ENCODE data around the gene ATXN1. TPM values are rescaled to one million over a fixed set of nuclear protein-coding genes. Genes with fewer than 3 reads are reported as not detected.

Gene ATXN1
- total and polyA plus RNA-seq, 2 of the 13 experiments (the other 11 are each of a cell fraction or from before 2014, with no cell fraction given), result 20.7 to 39.5 TPM

DNA sequence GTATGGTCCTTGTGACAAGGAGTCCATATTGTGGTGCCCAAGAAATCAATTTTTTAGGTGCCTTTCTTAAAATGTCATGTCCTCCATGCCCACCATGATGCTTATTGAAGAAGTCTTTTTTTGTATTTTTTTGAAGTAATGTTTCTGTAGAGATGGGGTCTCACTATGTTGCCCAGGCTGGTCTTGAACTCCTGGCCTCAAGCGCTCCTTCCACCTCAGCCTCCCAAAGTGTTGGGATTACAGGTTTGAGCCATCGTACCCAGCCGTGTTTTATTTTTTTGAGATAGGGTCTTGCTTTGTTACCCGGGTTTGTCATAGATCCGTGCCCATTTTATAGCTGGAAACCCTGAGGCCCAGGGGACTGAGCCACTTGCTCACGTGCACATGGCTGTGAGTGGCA lies 238.3 kb downstream of the ATXN1 start (continued):
- TF ChIP-seq, protein P1, sequence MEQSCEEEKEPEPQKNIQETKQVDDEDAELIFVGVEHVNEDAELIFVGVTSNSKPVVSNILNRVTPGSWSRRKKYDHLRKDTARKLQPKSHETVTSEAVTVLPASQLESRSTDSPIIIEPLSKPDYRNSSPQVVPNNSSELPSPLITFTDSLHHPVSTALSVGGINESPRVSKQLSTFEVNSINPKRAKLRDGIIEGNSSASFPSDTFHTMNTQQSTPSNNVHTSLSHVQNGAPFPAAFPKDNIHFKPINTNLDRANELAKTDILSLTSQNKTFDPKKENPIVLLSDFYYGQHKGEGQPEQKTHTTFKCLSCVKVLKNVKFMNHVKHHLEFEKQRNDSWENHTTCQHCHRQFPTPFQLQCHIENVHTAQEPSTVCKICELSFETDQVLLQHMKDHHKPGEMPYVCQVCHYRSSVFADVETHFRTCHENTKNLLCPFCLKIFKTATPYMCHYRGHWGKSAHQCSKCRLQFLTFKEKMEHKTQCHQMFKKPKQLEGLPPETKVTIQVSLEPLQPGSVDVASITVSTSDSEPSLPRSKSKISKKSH (CRISPR knock-in tag; IDR thresholded peaks at IDR 0.05; ENCODE audit: borderline replicate concordance), result no peak
- TF ChIP-seq ZNF121 (CRISPR knock-in tag; IDR thresholded peaks at IDR 0.05) (peak; percentile 55; the same call in 1 of the 2 replicates), PPARG (CRISPR knock-in tag; conservative IDR thresholded peaks at IDR 0.05) (no peak)

DNA sequence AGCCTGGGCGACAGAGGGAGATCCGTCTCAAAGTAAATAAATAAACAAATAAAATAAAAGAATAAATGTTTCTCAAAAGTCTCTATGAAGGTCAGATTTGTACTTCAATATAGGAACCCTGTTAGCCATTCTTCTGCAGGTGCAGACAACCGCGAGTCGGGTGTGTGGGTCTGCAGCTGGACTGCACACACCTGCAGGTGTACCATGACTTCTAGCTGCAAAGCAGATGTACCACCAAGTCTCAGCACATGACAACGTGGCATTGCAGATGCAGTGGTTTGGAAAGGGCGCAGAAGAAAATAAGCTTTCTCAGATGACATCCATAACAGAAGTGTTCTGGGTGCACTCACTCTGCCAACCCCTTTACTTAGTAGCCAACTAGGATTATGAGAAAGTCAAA lies 239.7 kb downstream of the ATXN1 start:
- intact Hi-C loops (cut with micrococcal nuclease; ENCODE audit: unreplicated experiment), result no loop called here
- Histone ChIP-seq H3K9me3 (ENCODE audit: low read length) (no peaks in the 10 kb centered on the region), H3K9ac (ENCODE audit: insufficient read depth, low read depth, low read length) (no peak overlapping the region), H3K4me1 (ENCODE audit: insufficient read depth, low read length) (peaks cover 22% of the 10 kb centered on the region), H2AFZ (ENCODE audit: low read length) (no peak overlapping the region), H4K20me1 (ENCODE audit: insufficient read depth, low read length) (no peaks in the 10 kb centered on the region; the same call in 1 of the 2 replicates), H3K79me2 (ENCODE audit: insufficient read depth, low read length) (no peaks in the 10 kb centered on the region), H3K27me3 (ENCODE audit: control insufficient read depth in 1 of 2, insufficient read depth in 2 of 2, low read length in 2 of 2) (no peaks in the 10 kb centered on the region), H3K27ac (ENCODE audit: extremely low read length, insufficient read depth, low read length) (no peak overlapping the region), H3K4me3 (replicated peaks in 1 of 3; ENCODE audit: insufficient read depth in 1 of 3, low read depth in 2 of 3, low read length in 3 of 3) (no peak overlapping the region), H3K36me3 (replicated peaks in 1 of 2; ENCODE audit: control insufficient read depth in 1 of 2, insufficient read depth in 2 of 2, low read length in 2 of 2) (peaks cover 1 to 26% of the 10 kb centered on the region in 2 experiments; a peak in 4 of 5 replicates), H3K4me2 (ENCODE audit: low read depth, low read length) (no peak overlapping the region)
- no peak for ATAC-seq
- no peak for FAIRE-seq
- in situ Hi-C loops (cut with HindIII; ENCODE audit: extremely low pct_ligation_motif_present, low pct_unique_long_range_greater_than_20kb), result loop anchor here (25.0 kb wide), 1 partner anchor 441 kb away; no protein-coding TSS in a partner anchor
- POLR2A ChIA-PET, result no interaction called here
- 95% methylated on average over 7 of the region's 7 CpGs for WGBS (ENCODE audit: low lambda C conversion rate)
- CTCF ChIA-PET (ENCODE audit: low intra/inter-chr PET ratio, low total read pairs), result no interaction called here
- DNase-seq (ENCODE audit: low spot score), result no peak
- BruUV-seq (replicated peaks), result no TSS peak
- TF ChIP-seq PTBP1 (IDR thresholded peaks at IDR 0.05; ENCODE audit: low read depth, low read length, poor library complexity, severe bottlenecking), result no peak
- no peak for TF ChIP-seq ZNF510 (CRISPR knock-in tag; IDR thresholded peaks at IDR 0.05; ENCODE audit: low read depth)
- TF ChIP-seq, protein P2, sequence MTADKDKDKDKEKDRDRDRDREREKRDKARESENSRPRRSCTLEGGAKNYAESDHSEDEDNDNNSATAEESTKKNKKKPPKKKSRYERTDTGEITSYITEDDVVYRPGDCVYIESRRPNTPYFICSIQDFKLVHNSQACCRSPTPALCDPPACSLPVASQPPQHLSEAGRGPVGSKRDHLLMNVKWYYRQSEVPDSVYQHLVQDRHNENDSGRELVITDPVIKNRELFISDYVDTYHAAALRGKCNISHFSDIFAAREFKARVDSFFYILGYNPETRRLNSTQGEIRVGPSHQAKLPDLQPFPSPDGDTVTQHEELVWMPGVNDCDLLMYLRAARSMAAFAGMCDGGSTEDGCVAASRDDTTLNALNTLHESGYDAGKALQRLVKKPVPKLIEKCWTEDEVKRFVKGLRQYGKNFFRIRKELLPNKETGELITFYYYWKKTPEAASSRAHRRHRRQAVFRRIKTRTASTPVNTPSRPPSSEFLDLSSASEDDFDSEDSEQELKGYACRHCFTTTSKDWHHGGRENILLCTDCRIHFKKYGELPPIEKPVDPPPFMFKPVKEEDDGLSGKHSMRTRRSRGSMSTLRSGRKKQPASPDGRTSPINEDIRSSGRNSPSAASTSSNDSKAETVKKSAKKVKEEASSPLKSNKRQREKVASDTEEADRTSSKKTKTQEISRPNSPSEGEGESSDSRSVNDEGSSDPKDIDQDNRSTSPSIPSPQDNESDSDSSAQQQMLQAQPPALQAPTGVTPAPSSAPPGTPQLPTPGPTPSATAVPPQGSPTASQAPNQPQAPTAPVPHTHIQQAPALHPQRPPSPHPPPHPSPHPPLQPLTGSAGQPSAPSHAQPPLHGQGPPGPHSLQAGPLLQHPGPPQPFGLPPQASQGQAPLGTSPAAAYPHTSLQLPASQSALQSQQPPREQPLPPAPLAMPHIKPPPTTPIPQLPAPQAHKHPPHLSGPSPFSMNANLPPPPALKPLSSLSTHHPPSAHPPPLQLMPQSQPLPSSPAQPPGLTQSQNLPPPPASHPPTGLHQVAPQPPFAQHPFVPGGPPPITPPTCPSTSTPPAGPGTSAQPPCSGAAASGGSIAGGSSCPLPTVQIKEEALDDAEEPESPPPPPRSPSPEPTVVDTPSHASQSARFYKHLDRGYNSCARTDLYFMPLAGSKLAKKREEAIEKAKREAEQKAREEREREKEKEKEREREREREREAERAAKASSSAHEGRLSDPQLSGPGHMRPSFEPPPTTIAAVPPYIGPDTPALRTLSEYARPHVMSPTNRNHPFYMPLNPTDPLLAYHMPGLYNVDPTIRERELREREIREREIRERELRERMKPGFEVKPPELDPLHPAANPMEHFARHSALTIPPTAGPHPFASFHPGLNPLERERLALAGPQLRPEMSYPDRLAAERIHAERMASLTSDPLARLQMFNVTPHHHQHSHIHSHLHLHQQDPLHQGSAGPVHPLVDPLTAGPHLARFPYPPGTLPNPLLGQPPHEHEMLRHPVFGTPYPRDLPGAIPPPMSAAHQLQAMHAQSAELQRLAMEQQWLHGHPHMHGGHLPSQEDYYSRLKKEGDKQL (CRISPR knock-in tag; IDR thresholded peaks at IDR 0.05; ENCODE audit: low read depth), result no peak
- no peak for TF ChIP-seq SPEN (CRISPR knock-in tag; IDR thresholded peaks at IDR 0.05; ENCODE audit: low read depth)
- TF ChIP-seq ZNF251 (CRISPR knock-in tag; IDR thresholded peaks at IDR 0.05), result no peak
- no peak for TF ChIP-seq SMAD3 (CRISPR knock-in tag; IDR thresholded peaks at IDR 0.05)
